Erythroblast (primary cell): ENCODE results near the gene ACSF3.

Experiments
- DNase-seq, 2 experiments: peaks; one replicate each; lab custom pipeline; 2025; lab: John Stamatoyannopoulos, UW
- GATA1 ChIP-seq: IDR thresholded peaks from 2 replicates; pipeline ENCODE4 v1.6.1; 2011; ENCODE audit warnings: low read depth, mild to moderate bottlenecking, control low read depth, low read length, moderate library complexity
- POLR2A ChIP-seq: IDR thresholded peaks from 2 replicates; pipeline ENCODE4 v1.6.1; 2011; ENCODE audit warnings: mild to moderate bottlenecking, low read length

The ACSF3 gene

DNA sequence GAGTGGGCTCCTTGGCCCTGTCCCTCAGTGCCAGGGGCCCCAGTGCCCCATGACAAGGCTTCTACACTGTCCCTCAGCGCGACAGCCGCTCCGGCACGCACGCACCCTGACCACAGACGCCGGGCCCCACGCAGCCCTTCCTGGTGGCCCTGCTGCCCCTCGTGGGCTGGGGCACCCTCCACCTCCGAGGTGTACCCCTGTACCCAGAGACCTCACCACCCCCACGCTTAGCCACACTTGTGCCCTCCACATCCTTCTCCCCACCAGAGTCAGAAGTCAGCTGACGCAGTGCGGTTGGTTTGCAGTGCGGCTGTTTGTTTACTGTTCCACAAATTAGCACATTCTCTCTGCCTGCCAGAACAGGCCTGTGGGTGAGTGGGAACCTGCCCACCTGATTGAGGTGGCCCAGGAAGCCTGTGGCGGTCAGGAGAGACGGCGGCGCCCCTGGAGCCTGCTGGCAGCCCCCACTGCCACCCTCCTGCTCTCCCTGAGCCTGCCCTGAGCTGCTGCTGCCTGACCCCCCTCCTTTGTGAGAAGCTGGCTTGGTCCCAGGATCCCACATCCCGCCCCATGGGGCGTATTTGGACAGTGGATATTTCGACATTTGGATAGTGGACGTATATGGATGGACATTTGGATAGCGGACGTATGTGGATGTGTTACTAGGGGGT is 39.9 kb downstream of the ACSF3 start:
- TF ChIP-seq GATA1 (no peak), POLR2A (no peak)
- no peak for DNase-seq

DNA sequence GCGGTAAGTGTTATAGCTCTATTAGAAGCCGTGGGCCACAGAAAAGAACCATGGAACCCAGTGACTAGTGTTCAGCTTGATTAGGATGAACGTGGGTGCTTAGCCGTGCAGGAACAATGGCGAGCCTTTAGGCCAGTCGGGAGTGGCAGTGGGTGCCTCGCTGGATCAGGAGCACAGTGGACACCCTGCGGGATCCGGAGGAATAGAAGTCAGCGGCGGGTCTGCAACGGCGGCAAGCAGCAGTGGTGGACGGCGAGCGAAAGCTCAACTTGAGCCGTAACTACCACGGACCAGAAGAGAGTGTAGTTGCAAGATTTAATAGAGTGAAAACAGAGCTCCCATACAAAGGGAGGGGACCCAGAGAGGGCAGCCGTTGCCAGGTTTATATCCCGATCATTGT is 40.6 kb downstream of the ACSF3 start:
- TF ChIP-seq GATA1 (no peak), POLR2A (no peak)
- DNase-seq = no peak

DNA sequence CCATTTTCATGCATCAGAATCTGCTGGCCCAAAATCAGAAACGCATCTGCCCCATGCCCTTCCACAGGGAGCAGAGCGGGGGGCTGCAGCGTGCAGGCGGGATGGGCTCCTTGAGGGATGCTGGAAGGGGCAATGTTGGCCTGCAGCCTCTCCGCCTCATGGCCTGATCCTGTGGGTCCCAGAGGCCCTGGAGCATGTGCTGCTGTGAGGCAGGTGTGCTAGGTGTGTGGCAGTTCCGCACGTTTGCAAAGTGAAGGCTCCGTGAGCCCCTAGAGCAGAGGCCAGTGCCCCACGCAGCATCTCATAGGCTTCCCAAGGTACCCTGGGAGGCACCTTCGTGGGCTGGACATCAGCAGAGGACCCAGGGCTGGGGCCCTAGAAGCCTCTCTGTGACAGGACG is 41.5 kb downstream of the ACSF3 start:
- DNase-seq = no peak
- TF ChIP-seq GATA1 (no peak), POLR2A (no peak)

DNA sequence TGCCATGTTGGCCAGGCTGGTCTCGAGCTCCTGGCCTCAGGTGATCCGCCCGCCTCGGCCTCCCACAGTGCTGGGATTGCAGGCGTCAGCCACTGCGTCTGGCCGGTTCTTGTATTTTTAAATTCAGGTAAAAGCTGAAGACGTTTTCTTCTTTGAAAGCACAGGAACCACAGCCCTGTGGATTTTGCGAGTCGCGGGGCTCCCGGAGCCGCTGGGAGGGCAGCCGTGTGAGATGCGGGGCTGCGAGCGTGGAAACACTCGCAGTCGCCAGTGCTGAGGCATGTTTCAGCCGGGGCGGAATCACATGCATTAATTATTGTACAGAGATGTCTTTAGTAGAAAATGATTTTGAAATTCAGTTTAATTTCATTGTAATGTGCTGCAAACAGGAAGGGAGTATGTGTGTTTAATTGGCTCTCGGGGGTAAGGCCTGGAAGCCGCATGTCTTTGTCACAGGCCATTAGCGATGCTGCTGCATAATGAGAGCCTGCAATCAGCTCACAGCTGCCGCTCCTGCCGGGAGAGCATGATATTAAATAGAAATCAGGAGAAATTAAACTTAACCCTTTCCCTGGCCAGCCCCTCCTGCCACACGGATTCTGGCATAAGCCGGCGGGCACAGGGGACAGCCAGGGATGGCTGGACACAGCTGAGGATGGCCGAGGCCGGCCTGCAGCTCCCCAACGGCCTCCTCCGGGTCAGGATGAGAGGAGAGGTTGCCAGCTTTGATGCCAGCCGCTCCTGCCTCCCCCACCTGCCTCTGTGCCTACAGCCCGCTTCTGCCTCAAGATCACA is 42.5 kb downstream of the ACSF3 start:
- no peak for DNase-seq

DNA sequence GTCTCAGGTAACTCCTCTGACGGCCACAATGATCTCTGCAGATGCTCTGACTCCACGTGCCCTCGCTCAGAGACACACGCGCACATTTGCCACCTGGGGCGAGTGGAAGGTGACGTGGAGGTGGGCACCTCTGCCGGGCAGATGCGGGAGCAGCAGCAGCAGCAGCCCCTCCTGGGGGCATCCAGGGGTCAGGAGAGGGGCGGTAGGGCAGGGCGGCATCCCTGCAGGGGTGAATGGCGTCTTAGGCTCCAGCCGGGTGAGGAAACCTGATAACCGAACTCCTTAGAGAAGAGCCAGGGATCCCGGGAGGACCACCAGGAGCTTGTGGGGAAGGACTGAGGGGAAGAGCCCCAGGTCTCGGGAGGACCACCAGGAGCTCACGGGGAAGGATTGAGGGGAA is 43.3 kb downstream of the ACSF3 start:
- TF ChIP-seq POLR2A (no peak), GATA1 (no peak)
- DNase-seq = no peak

More for the DNA sequence above, 42.5 kb downstream of the ACSF3 start:
- no peak for TF ChIP-seq GATA1
- no peak for TF ChIP-seq POLR2A

DNA sequence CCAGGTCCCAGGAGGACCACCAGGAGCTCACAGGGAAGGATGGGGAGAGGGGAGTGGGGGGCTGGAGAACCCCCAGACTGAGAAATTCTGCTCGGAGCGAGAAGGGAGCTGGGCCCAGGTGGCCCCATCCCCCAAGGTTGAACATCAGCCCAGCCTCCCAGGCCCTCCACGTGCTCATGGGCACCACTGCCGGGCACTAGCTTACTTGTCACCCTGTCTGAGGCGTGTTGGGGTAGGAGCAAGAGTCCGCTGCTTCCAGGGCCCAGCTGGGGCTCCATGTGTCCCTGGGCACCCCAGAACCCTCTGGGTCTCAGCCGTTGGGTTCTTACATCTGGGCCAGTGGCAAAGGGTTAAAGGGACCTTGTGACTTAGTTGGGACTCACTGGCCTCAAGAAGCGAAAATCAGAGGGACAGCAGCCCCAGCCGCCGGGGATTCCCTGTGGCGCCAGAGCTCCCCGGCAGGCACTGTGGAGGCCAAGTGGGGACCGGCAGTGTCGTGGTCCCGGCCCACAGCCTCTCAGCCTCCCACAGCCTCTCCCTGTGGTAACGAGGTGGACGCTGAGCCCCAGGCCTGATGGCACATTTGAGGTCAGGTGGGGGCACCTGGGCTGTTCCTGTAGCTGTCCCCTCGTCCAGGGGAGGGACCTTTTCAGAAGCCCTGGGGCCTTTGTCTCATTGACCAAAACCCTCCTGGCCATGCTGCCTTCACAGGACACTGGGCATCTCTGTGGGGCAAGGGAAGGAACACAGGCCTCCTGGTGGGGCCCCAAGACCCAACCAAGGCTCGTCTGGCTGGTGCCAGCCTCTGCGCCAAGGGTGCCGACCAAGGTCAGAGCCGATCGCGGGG is 44.2 kb downstream of the ACSF3 start:
- TF ChIP-seq GATA1 (no peak), POLR2A (no peak)
- no peak for DNase-seq

DNA sequence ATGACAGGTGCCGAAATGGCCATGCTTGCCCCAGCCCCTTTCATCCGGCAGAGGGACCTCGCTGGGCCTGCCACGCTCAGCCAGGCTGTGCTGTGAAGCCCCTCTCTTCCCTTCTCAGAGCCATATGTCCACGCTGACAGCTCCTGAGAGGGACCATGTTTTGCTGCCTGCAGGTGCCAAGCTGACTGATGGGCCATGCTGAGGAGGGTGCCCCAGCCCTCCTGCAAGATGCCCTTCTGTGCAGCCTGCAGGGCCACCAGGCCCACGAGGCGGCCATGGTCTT is 44.8 kb downstream of the ACSF3 start:
- TF ChIP-seq POLR2A (no peak), GATA1 (no peak)
- DNase-seq = no peak

DNA sequence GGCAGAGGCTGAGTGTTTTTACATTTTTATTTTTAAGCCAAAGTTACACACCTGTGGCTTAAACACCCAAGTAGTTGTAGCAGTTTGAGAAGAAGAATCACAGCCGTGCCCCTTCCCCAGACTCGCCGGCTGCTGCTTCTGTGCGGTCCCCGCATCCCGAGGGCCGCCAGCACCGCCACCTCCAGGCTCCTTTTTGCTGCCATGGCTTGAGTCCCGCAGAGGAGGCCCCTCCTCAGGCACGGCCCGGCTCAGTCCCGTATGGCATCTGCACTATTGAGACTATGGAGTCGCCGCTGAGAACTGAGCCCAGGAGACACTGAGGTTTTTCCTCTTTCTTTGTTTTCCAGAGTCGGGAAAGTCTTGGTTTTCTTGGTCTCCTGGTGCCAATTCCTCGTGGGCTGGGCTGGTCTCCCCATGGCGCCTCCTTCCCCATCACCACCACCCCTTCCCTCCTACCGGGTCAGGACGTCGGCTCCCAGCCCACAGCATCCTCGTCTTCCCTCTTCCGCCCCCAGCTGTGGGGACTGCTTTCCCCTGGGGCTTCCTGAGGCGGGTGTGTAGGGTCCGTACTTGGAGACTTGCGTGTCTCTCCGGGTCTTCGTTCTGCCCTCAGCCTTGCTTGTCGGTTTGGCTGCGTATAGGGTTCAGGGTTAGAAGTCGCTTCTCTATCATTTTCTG is 45.3 kb downstream of the ACSF3 start:
- DNase-seq = no peak
- TF ChIP-seq GATA1 = no peak
- TF ChIP-seq POLR2A = no peak

DNA sequence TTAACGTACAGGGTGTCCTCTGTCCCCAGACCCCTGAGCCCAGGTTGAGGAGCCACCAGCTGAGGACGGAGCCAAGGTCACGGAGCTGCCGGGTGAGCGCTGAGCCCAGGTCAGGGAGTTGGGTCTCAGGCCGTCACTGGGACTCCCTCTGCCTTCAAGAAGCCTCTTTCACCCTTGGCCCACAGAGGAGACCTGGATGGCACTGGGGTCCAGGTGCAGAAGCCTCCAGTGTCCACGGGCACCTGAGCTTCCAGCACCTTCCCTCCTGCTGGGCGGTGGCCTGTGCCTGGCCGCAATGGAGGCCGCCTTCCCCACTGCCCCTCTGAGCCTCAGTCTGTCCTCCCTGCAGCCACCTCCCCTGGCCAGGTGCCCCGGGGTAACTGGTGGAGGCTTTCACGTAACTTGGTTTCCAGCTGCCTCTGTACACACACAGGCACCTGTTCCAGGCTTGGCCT is 46.3 kb downstream of the ACSF3 start:
- DNase-seq = no peak
- TF ChIP-seq POLR2A (no peak), GATA1 (no peak)

DNA sequence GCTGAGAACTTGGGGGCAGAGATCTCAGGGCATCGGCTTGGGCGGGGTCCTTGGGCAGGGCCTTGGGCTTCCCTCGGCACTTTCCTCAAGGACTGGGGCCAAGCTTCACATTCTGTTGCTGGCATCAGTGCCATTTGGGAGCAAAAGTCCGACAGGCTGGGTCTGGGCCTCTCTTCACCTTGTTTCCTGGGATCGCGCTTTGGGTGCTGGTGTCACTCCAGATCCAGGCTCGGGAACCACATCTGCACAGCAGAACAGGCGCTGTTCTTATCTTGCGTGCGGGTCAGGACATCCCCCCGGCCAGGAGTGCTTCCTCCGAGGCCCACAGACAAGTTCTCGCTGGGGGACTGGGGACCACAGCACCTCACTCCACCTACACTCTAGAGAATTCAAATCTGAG is 46.7 kb downstream of the ACSF3 start:
- TF ChIP-seq POLR2A (no peak), GATA1 (no peak)
- no peak for DNase-seq

DNA sequence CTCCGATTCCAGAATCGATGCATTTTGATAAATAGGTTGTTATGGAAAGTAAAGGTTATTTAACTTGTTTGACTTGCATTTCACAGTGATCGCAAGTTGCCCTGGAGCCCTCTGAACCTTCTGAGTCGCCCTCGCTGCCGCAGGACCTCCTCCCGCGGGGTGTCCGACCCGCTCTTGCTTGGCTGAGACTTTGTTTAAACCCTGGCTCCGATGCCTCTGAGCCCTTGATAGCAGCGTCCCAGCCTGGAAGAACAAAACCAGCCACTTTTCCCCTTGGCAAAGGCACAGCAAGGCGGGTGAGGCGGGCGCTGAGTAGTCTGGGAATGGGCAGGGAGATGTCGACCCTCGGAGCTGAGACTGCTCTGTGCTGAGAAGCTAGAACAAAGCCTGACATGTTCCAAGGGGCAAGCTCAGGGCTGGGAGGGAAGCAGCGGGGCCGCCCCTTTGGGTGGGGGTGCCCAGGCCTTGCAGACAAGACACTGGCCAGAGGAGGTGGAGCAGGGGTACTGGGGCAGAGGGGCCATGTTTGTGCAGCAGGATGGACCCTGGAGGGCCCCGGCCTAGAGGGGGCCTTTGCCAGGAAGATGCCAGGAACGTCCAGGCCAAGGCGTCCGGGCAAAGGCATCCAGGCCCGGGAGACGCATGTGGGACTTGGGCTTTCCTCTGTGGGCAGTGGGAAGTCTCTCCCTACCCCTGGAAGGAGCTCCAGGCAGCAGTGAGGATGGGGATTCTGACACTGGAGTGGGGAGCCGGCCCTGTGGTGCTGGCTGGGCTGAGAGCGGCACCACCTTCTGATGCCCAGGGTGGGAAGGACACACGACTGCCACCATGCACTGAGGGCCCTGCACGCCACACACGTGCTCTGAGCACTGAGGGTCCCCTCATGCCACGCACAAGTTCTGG is 47.6 kb downstream of the ACSF3 start:
- DNase-seq = no peak
- TF ChIP-seq GATA1 (no peak), POLR2A (no peak)

DNA sequence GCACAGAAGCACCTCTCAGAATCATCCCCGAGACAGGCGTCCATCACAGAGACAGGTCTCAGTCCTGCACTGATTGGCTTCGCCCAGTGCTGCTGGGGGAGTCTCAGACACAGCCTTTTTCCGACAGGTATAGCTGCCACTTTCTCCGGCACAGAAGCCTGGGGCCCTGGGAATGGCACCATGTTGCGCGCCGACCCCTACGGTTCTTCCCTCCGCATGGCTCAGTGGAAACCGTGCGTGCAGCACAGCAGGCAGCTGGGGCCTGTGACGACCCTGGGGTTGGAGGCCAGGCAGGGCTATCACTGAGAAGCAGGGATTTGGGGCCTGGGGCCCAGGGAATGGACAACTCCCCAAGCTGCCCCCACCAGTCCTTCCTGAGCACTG is 48.2 kb downstream of the ACSF3 start:
- DNase-seq = no peak
- TF ChIP-seq GATA1 (no peak), POLR2A (no peak)

DNA sequence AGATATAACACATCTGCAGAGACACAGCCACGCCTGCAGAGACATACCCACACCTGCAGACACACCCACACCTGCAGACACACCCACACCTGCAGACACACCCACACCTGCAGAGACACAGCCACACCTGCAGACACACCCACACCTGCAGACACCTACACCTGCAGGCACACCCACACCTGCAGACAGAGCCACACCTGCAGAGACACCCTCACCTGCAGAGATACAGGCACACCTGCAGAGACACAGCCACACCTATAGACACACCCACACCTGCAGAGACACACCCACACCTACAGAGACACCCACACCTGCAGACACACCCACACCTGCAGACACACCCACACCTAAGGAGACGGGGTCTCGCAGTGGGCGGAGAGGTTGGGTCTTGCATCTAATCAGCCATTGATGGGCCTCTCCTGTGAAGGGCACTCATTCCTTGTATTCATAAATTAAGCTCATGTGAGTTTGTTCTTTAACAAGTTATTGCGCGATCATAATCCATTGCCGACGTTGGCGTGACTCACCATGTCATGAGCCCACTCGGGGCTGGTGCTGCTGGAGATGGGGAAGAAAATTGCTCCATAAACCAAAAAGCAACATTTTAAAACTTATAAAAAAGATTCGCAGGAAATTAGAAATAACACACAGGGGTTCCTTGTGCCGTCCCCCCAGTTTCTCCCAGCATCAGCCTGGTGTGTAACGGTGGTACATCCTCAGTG is 49.0 kb downstream of the ACSF3 start:
- no peak for DNase-seq
- TF ChIP-seq GATA1 = no peak
- no peak for TF ChIP-seq POLR2A
